K562 (cell line): Measurements from ENCODE around the gene MBD5. TPM values are rescaled to one million over a fixed set of nuclear protein-coding genes. Genes with fewer than 3 reads are reported as not detected.

Experiments
- ARID1B ChIP-seq: fragments of 450-650 bp; IDR thresholded peaks from 2 replicates; pipeline ENCODE4 v1.6.1; 2016; ENCODE audit warnings: antibody characterized with exemption, mild to moderate bottlenecking, inconsistent platforms
- CBX2 ChIP-seq: fragments of 200-600 bp; sonication (generic); IDR thresholded peaks from one replicate; pipeline ENCODE4 v1.6.1; 2012; ENCODE audit warnings: mild to moderate bottlenecking, low read length, inconsistent platforms; ENCODE audit not compliant: insufficient read depth, poor library complexity, severe bottlenecking
- CHAMP1 ChIP-seq: fragments of 450-650 bp; IDR thresholded peaks from 2 replicates; pipeline ENCODE4 v1.6.1; 2016; ENCODE audit warnings: mild to moderate bottlenecking
- IRF2 ChIP-seq: sonication (generic); formaldehyde crosslinking; IDR thresholded peaks from 2 replicates; pipeline ENCODE4 v1.8.1; 2022; ENCODE audit warnings: mild to moderate bottlenecking, missing genetic modification reagents
- LARP7 ChIP-seq: fragments of 450-650 bp; IDR thresholded peaks from 2 replicates; pipeline ENCODE4 v1.6.1; 2016
- MNT ChIP-seq, 2 experiments: fragments of 450-650 bp; conservative IDR thresholded peaks; 2 replicates each; pipeline ENCODE4 v1.6.1; 2017; ENCODE audit warnings: mild to moderate bottlenecking in 2 of 2, moderate library complexity in 2 of 2
- RBBP5 ChIP-seq: fragments of 200-600 bp; sonication (generic); IDR thresholded peaks from 2 replicates; pipeline ENCODE4 v1.6.1; 2012; ENCODE audit warnings: borderline replicate concordance, mild to moderate bottlenecking, low read length, control low read depth, inconsistent platforms; ENCODE audit not compliant: insufficient read depth, poor library complexity, severe bottlenecking
- SMARCA5 ChIP-seq: fragments of 450-650 bp; IDR thresholded peaks from 2 replicates; pipeline ENCODE4 v1.6.1; 2016
- SRF ChIP-seq, 2 experiments: fragments of 250-450, 450-650 bp in 1 of 2; sonication (Bioruptor Pico) in 1 of 2; sonication (generic) in 1 of 2; formaldehyde crosslinking; IDR thresholded peaks; 2 replicates each; pipeline versions ENCODE4 v1.5.0 to v1.5.1; 2020 to 2022; ENCODE audit warnings: mild to moderate bottlenecking in 1 of 2, missing genetic modification reagents in 1 of 2
- TFE3 ChIP-seq: fragments of 450-650 bp; formaldehyde crosslinking; IDR thresholded peaks from 2 replicates; pipeline ENCODE4 v1.4.0; 2020; ENCODE audit warnings: mild to moderate bottlenecking, mixed read lengths
- USF2 ChIP-seq: sonication (generic); formaldehyde crosslinking; IDR thresholded peaks from 2 replicates; pipeline ENCODE4 v1.5.0; 2020; ENCODE audit warnings: missing genetic modification reagents
- ZNF124 ChIP-seq: sonication (generic); formaldehyde crosslinking; IDR thresholded peaks from 2 replicates; pipeline ENCODE4 v1.8.1; 2022; ENCODE audit warnings: missing genetic modification reagents
- ZNF644 ChIP-seq: fragments of 200-800 bp; sonication (Bioruptor generic); IDR thresholded peaks from 2 replicates; pipeline ENCODE4 v1.6.1; 2016; ENCODE audit warnings: low read depth, missing genetic modification characterization, missing compliant biosample characterization
- ZNF766 ChIP-seq: fragments of 200-800 bp; sonication (Bioruptor generic); conservative IDR thresholded peaks from 2 replicates; pipeline ENCODE4 v1.6.1; 2016; ENCODE audit warnings: missing genetic modification characterization, missing compliant biosample characterization
- ZSCAN29 ChIP-seq: fragments of 450-650 bp; IDR thresholded peaks from 2 replicates; pipeline ENCODE4 v1.6.1; 2017
- polyA plus RNA-seq, 8 experiments: library from polyadenylated mRNA; depleted of rRNA in 4 of 8; stranded (reverse) in 5 of 8; unstranded in 3 of 8; fragments of >200 nt; fragmentation: Nextera tagmentation in 2 of 8; fragmentation: Illumina TruSeq in 1 of 8; extraction: Ambion mirVana in 2 of 8; extraction: Trizol in 1 of 8; gene quantifications; 2 replicates each; pipeline versions ENCODE4 v1.2.1 to v1.2.3, GENCODE V29; 2011 to 2014; ENCODE audit warnings: inconsistent platforms in 1 of 8, missing spikeins in 1 of 8
- total RNA-seq, 7 experiments: library from RNA; depleted of rRNA in 6 of 7; stranded (reverse); fragments of >200 nt in 6 of 7; fragmentation: Illumina TruSeq in 2 of 7; extraction: Trizol in 2 of 7; gene quantifications; 2 replicates each; pipeline versions ENCODE4 v1.2.1 to v1.2.3, GENCODE V29; 2011 to 2021; ENCODE audit warnings: low replicate concordance in 1 of 7
- TF ChIP-seq, protein P1 (sequence below): fragments of 450-650 bp; formaldehyde crosslinking; IDR thresholded peaks from 2 replicates; pipeline ENCODE4 v1.4.0; 2022; ENCODE audit warnings: missing genetic modification characterization

The MBD5 gene
- total and polyA plus RNA-seq, 9 of the 15 experiments (the other 6 are each of a cell fraction or from before 2014, with no cell fraction given): 3.4 to 14.5 (median 9.0) TPM

- TF ChIP-seq ZNF644 (tag): no peak
- TF ChIP-seq RBBP5: peak; percentile 91
- TF ChIP-seq CHAMP1: peak; percentile 65; the same call in 1 of the 2 replicates
- peak; percentile 71; the same call in 1 of the 2 replicates for TF ChIP-seq ZNF766 (CRISPR knock-in tag)
- peak in 1 of 2 experiments; percentile 56; a peak in 1 of 4 replicates for TF ChIP-seq SRF (CRISPR knock-in tag; IDR thresholded peaks at IDR 0.05)
- peak; percentile 64 for TF ChIP-seq ARID1B
- peak; percentile 84 to 89 for TF ChIP-seq MNT (conservative IDR thresholded peaks at IDR 0.05)
- no peak for TF ChIP-seq CBX2
- TF ChIP-seq USF2 (CRISPR knock-in tag): peak; percentile 89
- peak; percentile 97 for TF ChIP-seq TFE3 (CRISPR knock-in tag)
- 0 out of 2 replicates have a peak, but pooled peaks have one; percentile 49 for TF ChIP-seq LARP7
- peak; percentile 88 for TF ChIP-seq SMARCA5
- TF ChIP-seq ZNF124 (CRISPR knock-in tag): no peak
- no peak for TF ChIP-seq IRF2
- peak; percentile 50; the same call in 1 of the 2 replicates for TF ChIP-seq ZSCAN29
- TF ChIP-seq, protein P1, sequence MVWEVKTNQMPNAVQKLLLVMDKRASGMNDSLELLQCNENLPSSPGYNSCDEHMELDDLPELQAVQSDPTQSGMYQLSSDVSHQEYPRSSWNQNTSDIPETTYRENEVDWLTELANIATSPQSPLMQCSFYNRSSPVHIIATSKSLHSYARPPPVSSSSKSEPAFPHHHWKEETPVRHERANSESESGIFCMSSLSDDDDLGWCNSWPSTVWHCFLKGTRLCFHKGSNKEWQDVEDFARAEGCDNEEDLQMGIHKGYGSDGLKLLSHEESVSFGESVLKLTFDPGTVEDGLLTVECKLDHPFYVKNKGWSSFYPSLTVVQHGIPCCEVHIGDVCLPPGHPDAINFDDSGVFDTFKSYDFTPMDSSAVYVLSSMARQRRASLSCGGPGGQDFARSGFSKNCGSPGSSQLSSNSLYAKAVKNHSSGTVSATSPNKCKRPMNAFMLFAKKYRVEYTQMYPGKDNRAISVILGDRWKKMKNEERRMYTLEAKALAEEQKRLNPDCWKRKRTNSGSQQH (CRISPR knock-in tag): no peak
Observed at GRCh38 chr2:148020111-148021058, 506 bp upstream of the MBD5 start, which contains the start of gene ORC4 (continued).
